ENCODE measurements around the gene IRGC.

Gene IRGC

GRCh38 chr19:43668406-43669109 is 47.3 kb upstream of the IRGC start:
- Histone ChIP-seq H3K9me2 (replicated peaks; ENCODE audit: insufficient read depth, low read length) (no peaks in the 10 kb centered on the region), H3K4me2 (ENCODE audit: low read depth, low read length) (peak overlapping the region; percentile 98), H3K27ac (ENCODE audit: low read length) (no peak overlapping the region), H3K4me1 (ENCODE audit: low read length) (peaks cover 4% of the 10 kb centered on the region; the same call in 1 of the 2 replicates), H3K9me3 (replicated peaks; ENCODE audit: insufficient read depth, low read length) (no peaks in the 10 kb centered on the region), H3K79me2 (ENCODE audit: low read length) (no peaks in the 10 kb centered on the region), H3K36me3 (replicated peaks; ENCODE audit: insufficient read depth, low read length) (no peaks in the 10 kb centered on the region), H3F3A (ENCODE audit: insufficient read depth, low read length) (no peaks in the 10 kb centered on the region), H3K27me3 (replicated peaks; ENCODE audit: insufficient read depth, low read length) (peaks cover 19% of the 10 kb centered on the region), H3K9ac (ENCODE audit: low read length) (peak overlapping the region; percentile 49; the same call in 1 of the 2 replicates), H4K20me1 (ENCODE audit: insufficient read depth, low read length) (no peaks in the 10 kb centered on the region), H2AFZ (ENCODE audit: low read length) (peak overlapping the region; percentile 95), H3K4me3 (ENCODE audit: low read length) (peak overlapping the region; percentile 69)
- TF ChIP-seq EZH2 (optimal IDR thresholded peaks at IDR 0.05; ENCODE audit: low read depth, low read length) (no peak), EZH2phosphoT487 (IDR thresholded peaks at IDR 0.05; ENCODE audit: low read length) (no peak)
- TF ChIP-seq, protein P1, sequence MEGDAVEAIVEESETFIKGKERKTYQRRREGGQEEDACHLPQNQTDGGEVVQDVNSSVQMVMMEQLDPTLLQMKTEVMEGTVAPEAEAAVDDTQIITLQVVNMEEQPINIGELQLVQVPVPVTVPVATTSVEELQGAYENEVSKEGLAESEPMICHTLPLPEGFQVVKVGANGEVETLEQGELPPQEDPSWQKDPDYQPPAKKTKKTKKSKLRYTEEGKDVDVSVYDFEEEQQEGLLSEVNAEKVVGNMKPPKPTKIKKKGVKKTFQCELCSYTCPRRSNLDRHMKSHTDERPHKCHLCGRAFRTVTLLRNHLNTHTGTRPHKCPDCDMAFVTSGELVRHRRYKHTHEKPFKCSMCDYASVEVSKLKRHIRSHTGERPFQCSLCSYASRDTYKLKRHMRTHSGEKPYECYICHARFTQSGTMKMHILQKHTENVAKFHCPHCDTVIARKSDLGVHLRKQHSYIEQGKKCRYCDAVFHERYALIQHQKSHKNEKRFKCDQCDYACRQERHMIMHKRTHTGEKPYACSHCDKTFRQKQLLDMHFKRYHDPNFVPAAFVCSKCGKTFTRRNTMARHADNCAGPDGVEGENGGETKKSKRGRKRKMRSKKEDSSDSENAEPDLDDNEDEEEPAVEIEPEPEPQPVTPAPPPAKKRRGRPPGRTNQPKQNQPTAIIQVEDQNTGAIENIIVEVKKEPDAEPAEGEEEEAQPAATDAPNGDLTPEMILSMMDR (IDR thresholded peaks at IDR 0.05; ENCODE audit: low read length): no peak
- peak; percentile 98 for DNase-seq

GRCh38 chr19:43672061-43672679 is 43.7 kb upstream of the IRGC start:
- Histone ChIP-seq H3K9me2 (replicated peaks; ENCODE audit: insufficient read depth, low read length) (no peaks in the 10 kb centered on the region), H3K27ac (ENCODE audit: low read length) (no peak overlapping the region), H3K4me2 (ENCODE audit: low read depth, low read length) (no peak overlapping the region), H3K27me3 (replicated peaks; ENCODE audit: insufficient read depth, low read length) (peaks cover 19% of the 10 kb centered on the region), H3K4me1 (ENCODE audit: low read length) (peaks cover 20% of the 10 kb centered on the region), H3K9ac (ENCODE audit: low read length) (no peak overlapping the region), H4K20me1 (ENCODE audit: insufficient read depth, low read length) (no peaks in the 10 kb centered on the region), H2AFZ (ENCODE audit: low read length) (no peak overlapping the region), H3K9me3 (replicated peaks; ENCODE audit: insufficient read depth, low read length) (no peaks in the 10 kb centered on the region), H3K36me3 (replicated peaks; ENCODE audit: insufficient read depth, low read length) (no peaks in the 10 kb centered on the region), H3K79me2 (ENCODE audit: low read length) (no peaks in the 10 kb centered on the region), H3F3A (ENCODE audit: insufficient read depth, low read length) (peaks cover 4% of the 10 kb centered on the region; the same call in 1 of the 2 replicates), H3K4me3 (ENCODE audit: low read length) (no peak overlapping the region)
- no peak for TF ChIP-seq EZH2 (optimal IDR thresholded peaks at IDR 0.05; ENCODE audit: low read depth, low read length)
- TF ChIP-seq, protein P1 (IDR thresholded peaks at IDR 0.05; ENCODE audit: low read length): no peak
- TF ChIP-seq EZH2phosphoT487 (IDR thresholded peaks at IDR 0.05; ENCODE audit: low read length): no peak
- no peak for DNase-seq

DNA sequence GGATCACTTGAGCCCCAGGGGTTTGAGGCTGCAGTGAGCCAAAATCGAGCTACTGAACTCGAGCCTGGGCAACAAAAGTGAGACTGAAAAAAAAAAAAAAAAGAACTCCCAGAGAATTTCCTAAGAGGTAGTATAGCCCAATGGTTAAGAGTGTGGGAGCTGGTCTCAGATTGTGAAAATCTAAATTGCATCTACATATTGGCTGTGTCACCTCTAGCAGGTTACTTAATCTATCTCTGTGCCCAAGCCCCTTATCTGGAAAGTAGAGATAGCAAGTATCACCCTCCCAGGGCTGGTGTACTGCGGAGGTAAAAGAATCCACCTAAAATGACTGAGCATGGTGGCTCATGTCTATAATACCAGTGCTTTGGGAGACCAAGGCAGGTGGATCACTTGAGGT is 42.2 kb upstream of the IRGC start:
- Histone ChIP-seq H3K9ac (ENCODE audit: low read length) (no peak overlapping the region), H2AFZ (ENCODE audit: low read length) (no peak overlapping the region), H3K27me3 (replicated peaks; ENCODE audit: insufficient read depth, low read length) (peaks cover 19% of the 10 kb centered on the region), H3K27ac (ENCODE audit: low read length) (no peak overlapping the region), H4K20me1 (ENCODE audit: insufficient read depth, low read length) (no peaks in the 10 kb centered on the region), H3K4me1 (ENCODE audit: low read length) (peaks cover 16% of the 10 kb centered on the region), H3K4me3 (ENCODE audit: low read length) (no peak overlapping the region), H3K36me3 (replicated peaks; ENCODE audit: insufficient read depth, low read length) (no peaks in the 10 kb centered on the region), H3K4me2 (ENCODE audit: low read depth, low read length) (no peak overlapping the region), H3F3A (ENCODE audit: insufficient read depth, low read length) (peaks cover 4% of the 10 kb centered on the region; the same call in 1 of the 2 replicates), H3K9me2 (replicated peaks; ENCODE audit: insufficient read depth, low read length) (no peaks in the 10 kb centered on the region), H3K79me2 (ENCODE audit: low read length) (no peaks in the 10 kb centered on the region), H3K9me3 (replicated peaks; ENCODE audit: insufficient read depth, low read length) (no peaks in the 10 kb centered on the region)
- TF ChIP-seq, protein P1 (IDR thresholded peaks at IDR 0.05; ENCODE audit: low read length): no peak
- TF ChIP-seq EZH2phosphoT487 (IDR thresholded peaks at IDR 0.05; ENCODE audit: low read length): no peak
- TF ChIP-seq EZH2 (optimal IDR thresholded peaks at IDR 0.05; ENCODE audit: low read depth, low read length): no peak
- no peak for DNase-seq

All from MM.1S (cell line).